Glomerular endothelial cell (primary cell): ENCODE measurements around the gene SCRG1. TPM values are rescaled to one million over a fixed set of nuclear protein-coding genes. Genes with fewer than 3 reads are reported as not detected.

Experiments
- DNase-seq: peaks from one replicate; pipeline ENCODE4 v3.0.0-alpha.2; 2011; ENCODE audit warnings: low read depth, low spot score; ENCODE audit errors: extremely low read depth
- total RNA-seq: library from RNA; depleted of rRNA; stranded (reverse); fragments of >200 nt; gene quantifications from 2 replicates; pipeline ENCODE4 v1.2.3, GENCODE V29; 2015

The SCRG1 gene
- not detected in 2 replicates for total RNA-seq

DNA sequence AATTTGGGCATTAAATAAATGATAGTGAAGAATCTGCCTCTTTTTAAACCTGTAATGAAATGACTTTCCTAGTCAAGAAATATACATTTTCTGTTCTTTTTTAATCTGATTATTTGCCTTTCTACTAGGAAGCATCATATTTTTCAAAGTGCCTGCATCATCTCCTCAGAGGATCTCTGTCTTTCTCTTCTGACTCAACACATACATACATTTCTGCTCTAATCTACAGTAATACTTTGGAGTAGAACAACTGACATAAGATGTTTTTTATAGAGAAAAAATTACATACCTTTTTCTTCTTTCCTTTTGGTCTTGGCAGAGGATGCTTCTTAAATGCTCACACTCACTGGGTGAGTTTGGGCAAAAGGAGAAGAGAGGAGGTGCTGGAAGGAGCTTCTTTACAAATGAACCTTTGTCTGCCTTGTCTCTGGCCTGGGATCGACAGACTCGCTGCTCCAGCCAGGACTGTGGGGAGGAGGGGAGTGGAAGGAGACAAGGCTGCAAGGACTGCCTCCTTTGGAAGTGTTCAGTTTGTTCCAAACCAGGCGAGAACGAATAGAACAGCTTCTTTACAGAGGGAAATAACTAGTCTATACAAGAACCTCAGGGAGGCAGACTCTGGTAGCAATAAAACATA, at the start of gene SCRG1:
Gene SCRG1, minus strand, starts transcription at position 338 of the 637 bp plus-strand sequence. CDS start 7,702 bp downstream, outside the sequence.
- DNase-seq: no peak

DNA sequence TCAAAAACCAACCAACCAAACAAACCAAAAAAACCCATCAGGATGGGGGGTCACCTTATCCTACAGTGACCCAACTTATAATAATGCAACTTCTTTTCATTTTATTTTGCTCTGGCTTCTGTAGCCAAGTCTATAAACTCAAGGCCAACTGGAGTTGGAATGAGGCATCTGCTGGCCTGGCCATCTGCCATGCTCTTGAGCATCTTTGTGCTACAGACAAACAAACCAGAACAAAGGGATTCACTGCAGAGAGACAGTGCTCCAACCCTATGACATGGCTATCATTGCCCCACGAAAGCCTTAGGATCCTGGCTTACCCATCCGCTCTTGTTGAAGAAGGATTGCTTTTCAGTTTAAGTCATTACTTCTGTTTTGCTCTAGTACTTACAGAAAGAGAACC, 49.2 kb upstream of the SCRG1 start:
- DNase-seq: no peak

DNA sequence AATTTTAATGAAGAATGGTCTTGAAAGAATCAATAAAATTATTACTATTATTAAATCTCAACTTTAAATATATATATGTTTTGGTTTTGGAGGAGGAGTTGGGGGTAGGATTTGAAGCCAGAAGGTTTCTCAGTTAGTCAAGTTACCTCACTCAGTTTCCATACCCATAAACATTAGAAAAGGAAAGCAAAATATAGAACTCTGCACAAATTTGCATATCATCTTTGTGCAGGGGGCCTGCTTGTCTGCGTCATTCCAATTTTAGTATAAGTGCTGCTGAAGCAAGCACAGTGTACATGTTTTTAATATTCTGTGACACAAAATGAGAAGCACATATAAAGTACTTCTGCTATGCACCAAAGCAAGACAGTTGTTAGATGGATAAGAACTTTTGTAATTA, 47.5 kb upstream of the SCRG1 start:
- DNase-seq: no peak

DNA sequence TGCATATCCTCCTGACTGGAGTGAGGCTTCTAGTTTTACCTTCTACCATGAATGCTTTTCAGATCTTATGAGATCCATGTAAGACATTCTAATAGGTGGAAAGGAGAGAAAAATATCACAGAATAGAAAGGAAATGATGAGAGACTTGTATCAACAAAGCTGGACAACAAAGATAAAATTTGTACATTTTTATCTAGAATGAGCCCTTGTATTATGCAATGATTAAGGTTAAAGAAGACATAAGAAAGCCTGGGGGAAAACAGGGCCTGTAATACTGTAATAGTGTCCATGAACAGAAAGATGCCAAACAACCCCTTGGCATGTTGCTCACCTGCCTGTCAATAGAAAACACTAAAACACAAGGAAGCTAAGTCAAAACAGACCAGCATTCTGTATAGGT, 44.2 kb upstream of the SCRG1 start:
- no peak for DNase-seq

DNA sequence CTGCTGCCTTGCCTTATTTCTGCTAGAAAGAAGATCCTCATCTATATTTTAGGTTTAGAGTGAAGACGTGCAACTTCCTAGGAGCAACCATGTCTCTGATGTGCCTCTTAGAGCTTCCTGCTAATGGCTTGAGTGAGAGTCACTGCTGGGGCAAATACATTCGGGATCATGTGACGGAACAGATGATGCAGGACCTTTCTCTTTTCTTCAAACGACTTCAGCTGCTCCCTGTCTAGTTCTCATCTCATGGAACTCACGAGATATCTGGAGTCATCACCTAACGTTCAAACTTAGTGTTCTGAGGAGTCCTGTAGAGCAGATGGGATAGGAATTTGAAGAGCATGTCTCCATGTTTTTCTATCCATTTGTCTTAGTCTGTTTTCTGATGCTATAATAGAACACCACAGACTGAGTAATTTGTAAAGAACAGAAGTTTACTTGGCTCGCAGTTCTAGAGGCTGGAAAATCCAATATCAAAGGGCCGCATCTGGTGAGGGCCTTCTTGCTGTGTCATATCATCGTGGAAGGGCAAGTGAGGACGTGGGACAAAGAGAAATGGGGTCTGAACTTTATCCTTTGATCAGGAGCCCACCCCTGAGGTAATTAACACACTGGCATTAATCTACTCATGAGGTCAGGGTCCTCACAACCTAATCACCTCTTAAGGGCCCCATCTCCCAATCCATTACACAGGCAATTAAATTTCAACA, 43.5 kb upstream of the SCRG1 start:
- DNase-seq: no peak

DNA sequence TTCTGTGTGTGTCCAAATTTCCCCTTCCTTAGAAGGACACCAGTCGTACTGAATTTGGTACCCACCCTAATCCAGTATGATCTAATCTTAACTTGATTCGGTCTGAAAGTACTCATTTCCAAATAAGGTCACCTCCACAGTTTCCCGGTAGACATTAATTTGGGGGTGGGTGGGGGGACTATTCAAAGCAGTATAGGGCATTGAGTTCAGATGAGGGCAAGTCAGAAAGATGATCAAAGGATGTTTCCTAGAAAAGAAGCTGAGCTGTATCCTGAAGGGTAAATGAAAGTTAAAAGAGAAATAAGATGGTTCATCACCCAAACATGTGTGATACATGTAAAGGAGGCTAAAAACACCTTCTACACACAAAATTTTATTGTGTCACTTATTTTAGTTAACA, 42.0 kb upstream of the SCRG1 start:
- no peak for DNase-seq

DNA sequence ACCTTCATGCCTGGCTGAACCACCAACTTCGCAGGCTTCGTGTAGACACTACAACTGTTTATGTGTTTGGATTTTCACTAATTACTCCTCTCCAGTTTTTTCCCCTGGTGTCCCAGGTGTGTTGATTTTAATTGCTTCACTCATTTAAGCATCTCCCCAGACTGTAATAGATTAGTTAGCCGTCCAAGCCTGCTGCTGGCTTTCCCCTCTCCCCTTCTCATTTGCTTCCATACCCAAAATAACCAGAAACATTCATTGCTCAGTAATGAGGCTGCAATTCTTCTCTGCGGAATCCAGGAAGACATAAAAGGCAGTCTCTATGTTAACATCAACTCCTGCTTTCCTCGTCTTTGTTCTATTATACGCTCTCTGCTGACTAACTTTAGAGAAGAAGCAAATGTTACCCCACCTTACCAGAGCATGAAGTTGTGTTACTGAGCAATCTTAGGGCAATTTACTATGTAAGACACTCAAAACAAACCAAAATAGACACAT, 37.9 kb upstream of the SCRG1 start:
- no peak for DNase-seq

DNA sequence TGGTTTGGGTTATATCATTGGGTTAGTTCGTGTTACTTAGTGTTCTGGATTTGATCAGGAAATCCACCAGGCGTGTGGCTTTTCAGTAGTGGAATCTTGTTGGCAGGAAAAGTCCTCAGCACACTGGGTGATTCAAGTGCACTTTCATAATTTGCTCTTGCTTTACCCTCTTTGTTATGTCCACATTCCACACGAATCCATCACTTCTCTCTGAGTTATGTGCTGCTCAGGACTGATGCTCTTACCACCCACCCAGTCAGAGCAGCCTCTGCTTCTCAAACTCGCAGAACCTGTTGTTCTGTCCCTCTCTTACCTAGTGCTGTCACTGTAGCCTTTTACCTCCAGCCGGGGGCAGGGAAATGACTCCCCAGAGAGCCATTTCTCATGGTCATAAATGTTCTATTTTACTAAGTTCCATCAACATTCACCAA, 37.2 kb upstream of the SCRG1 start:
- no peak for DNase-seq

DNA sequence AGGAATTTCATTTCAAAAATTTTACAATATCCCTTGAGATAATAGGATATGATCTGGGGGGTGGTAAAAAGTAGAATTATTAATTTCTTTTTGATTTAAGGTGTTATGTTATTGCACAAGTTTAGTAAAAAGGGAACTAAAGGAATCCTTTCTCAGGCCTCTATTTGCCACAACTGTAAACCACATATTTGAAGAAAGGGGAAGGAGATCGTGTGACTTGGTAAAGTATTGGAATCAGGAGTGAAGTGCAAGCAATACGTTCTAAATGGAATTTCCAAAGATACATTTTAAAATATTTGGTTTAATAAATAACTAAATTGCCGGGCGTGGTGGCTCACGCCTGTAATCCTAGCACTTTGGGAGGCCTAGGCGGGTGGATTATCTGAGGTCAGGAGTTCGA, 35.3 kb upstream of the SCRG1 start:
- DNase-seq: no peak

DNA sequence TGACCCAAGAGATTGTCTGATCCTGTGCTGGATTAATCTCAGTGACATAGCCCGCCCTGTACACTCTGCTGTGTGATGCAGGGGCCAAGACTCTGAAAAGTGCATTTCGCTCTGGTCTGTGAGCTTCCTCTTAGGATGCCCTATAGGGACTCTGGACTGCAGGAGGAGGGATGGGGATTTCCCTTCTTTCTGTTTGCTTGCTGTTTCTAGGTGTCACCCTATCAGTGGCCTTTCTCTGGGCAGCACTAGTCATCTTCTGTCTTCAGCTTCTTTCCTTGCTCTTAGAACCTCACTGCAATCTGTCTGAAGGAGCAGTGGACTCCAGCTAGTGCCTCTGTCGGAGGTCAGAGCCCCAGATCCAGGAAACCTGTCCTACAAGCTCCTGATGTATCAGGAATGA, 34.5 kb upstream of the SCRG1 start:
- DNase-seq: no peak

DNA sequence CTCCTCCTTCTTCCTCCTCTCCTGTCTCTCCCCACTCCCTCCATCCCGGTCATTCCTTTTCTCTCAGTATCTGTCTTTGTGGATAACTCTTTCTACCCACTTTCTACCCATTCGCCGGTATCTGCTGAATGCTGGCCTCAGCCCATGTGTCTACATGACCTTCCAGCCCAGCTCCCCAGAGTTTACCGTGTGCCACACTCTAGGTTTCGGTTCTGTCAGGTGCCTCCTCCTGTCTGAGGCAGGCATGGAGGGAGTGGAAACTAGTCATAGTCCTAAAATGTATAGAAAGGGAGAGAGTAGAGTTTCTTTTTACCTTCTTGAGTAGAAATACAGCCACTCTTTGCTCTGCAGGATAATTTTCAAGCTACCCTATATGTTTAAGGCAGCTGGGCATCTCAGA, 33.5 kb upstream of the SCRG1 start:
- DNase-seq: no peak

DNA sequence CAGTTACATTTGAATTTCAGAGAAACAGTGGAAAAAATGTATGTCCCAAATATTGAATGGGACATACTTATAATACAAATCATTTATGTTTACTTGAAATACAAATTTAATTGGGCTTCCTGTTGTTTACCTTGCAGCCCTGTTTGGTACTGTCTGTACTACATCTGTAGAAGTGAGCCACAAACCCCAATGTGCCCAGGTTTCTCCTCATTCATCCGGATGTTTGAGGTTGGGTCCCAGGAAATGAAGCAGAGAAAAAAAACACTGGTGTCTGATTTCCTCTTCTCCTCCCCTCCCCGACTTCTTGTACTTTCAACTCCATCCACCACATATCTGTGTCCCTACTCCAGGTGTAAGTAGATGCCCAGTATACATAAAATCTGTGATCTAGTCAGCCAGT, 27.1 kb upstream of the SCRG1 start:
- no peak for DNase-seq

DNA sequence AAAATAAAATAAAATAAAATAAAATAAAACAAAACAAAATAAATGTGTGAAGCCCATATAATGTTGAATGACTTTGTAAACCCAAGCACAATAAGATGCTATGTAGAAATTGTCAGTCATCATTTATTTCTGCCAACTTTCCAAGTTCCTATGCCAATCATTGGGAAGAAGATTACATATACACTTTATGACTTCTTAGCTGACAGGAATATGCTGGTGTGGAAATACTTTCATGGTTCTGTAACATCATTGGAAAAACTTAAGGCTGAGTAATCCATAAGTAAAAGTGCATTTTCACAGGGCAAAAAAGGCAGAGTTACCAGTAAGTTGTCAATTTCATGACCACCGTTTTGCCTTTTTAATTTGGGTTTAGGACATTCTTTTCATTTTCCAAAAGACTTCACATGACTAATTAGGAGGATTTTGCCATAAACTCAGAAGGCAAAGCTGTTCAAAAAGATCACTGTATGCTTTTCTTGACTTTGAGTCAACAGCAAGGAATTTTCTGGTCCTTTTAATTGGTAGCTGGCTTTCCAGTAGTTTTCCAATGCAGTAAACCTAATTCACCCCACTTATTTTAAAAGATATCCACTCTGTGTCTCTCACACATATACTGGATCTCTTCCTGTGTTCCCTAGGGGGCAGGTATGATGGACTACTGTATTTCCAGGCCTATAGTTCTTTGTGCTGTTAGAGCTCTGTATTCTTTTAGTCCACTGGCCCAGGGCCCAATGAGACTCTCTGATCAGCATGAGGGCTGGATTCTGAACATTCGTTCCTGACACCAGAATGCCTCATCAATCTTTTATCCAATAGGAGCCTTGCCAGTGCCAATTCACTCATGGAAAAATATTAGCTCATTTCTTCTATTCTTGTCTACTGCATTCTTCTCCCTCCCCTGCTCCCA, 26.2 kb upstream of the SCRG1 start:
- no peak for DNase-seq

DNA sequence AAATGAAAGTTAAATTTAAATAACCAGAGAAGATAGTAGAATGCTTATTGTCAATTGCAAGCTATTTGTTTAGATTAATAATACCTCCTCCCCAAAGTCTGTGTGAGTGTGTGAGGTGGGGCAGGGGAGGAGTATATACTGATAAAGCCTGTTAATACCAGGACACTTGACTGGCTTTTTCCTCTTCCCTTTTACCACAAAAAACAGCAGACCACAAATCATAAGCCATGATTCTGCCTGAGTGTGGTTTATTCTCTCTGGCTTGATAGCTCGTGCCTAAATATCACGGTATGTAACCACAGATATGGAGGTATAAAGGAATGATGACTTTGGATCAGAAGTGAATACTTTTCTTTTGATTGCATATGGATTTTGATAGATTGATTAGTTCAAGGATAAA, 21.9 kb upstream of the SCRG1 start:
- DNase-seq: no peak

DNA sequence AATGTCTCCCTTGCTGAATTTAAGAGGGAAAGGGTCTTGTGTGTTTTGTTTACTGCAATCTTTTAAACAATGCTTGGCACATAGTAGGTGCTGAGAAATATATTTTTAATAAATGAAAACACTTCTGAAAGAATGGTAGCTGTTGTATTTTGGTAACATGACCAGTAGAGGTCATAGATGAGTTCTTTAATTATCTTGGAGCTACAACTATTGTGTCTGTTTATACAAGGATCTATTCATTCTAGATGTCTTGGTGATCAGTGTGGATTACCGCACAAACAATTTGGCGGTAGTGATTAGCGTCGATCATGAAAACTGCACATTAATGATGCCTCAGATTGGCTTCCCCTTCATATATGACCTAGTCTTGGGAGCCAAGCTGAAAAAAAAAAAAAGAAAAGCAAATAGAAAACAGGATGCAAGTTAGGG, 21.4 kb upstream of the SCRG1 start:
- DNase-seq: no peak

DNA sequence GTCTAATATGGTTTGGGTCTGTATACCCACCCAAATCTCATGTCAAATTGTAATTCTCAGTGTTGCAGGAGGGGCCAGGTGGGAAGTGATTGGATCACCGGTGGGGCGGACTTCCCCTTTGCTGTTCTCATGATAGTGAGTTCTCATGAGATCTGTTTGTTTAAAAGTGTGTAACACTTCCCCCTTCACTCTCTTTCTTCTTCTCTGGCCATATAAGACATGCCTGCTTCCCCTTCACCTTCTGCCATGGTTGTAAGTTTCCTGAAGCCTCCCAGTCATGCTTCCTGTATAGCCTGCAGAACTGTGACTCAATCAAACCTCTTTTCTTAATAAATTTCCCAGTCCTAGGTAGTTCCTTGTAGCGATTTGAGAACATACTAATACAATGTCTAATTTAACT, 19.7 kb upstream of the SCRG1 start:
- no peak for DNase-seq

DNA sequence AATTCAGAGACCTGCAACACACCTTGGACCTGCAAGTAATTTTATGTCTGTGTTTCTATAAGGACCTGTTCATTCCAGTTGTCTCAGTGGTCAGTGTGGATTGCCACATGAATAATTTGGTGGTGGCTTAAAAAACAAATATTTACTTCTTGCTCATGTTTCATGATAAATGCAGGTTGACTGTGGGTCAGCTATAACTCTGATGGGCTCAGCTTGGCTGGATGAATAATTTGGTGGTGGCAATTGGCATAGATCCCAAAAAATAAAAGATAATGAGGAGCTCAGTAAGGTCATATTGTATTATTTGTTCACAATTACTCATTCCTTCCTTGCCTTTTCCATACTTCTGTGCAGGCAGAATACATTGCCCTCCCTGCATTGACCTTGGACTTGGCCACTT, 18.9 kb upstream of the SCRG1 start:
- DNase-seq: no peak

DNA sequence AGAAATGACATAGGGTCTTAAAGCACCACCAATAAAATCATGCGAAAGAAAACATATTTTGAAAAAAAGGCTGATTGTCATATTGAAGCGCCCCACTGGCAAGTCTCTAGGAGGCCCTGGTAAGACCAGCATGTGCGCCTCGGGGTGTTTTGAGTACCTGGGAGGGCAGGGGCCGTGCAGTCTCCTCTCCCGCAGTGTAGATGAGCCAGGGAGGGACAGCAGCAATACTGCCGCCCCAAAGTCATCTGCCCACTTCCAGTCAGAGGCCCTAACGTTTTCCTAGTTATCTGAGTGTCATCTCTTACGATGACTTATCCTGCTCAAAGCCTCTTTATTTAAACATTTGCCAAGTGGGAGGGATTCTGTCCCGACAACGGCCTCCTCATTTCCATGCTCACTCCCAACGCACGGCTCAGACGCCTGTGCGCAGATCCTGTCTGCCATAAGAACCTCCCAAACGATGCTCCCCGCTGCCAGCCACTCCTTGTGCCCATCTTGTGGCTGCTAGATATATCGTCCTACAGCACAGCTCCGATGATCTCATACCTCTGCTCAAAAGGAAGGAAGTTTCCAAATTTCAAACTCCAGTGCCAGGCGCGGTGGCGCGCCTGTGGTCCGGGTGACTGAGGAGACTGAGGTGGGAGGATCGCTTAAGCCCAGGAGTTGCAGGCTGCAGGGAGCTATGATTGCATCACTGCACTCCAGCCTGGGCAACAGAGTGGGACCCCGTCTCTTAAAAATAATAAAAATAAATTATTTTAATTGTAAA, 17.2 kb upstream of the SCRG1 start:
- DNase-seq: no peak

DNA sequence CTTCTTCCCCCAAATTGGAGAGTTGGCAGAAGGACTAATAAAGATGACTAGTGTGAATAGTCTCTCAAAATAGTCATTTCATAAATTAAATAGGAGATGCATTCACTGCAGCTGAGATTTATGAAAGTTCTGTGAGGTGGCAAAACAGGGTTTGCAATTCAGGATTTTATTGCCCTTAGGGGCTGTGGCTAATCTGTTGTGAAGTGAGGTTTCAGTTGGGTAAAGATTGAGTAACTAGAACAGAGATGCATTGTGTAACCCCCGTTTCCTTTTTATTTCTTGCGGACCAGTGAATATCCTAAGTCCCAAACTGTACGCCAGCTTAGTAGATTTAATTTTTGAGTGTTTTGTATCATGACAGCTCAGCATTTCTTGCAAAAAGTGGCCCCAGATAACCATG, 16.2 kb upstream of the SCRG1 start:
- no peak for DNase-seq

DNA sequence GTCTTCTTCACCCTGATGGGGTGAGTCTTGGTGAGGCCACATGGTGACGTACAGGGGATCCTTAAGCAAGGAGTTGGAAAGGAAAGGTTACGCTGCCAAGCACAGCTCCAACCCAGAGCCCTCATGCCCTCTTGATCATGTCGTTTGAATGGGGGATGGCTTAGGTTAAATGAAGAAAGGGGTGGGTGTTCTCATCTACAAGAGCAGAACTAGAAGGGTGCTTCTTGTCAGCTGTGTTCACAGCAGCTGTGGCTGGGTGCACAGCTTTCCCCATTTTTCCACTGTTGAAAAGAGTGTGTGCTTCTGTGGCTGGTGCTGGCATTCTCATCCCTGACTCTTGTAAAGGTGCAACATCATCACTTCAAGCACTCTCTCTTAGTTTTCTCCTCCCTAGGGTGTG, 15.5 kb upstream of the SCRG1 start:
- DNase-seq: no peak

DNA sequence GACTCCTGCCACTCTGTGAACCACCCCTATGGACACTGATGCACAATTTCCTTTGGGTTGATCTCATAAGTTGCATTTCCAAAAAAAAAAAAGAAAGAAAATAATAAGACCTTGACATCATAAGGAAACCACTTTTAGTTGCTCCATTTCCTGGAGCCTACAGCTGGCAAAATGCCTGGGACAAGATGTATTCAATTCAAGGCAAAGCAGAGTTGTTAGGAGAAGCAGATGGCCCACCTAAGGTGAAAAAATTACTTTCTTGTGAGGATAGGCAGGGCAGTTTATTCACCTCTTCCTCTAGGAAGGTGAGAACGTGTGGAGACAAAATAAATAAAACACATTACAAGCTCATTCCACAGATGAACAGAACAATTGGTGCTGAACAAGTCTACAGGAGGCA, 14.1 kb upstream of the SCRG1 start:
- DNase-seq: peak; percentile 47
